Mesenchymal stem cell (in vitro differentiated cells and primary cell): Measurements from ENCODE around the gene ZFP91.

ENCODE experiments used
- DNase-seq: peaks from one replicate; pipeline ENCODE4 v3.0.0-alpha.2; 2013
- H2AFZ ChIP-seq: one replicate; pipeline ENCODE4 v1.6.1; 2013; ENCODE audit warnings: low read depth, mild to moderate bottlenecking, control low read depth, inconsistent platforms, low read length, moderate library complexity
- H2AK5ac ChIP-seq: 2 replicates; pipeline ENCODE4 v1.6.1; 2013; ENCODE audit warnings: low read length, moderate library complexity, mild to moderate bottlenecking, inconsistent platforms; ENCODE audit not compliant: severe bottlenecking
- H2BK120ac ChIP-seq: one replicate; pipeline ENCODE4 v1.6.1; 2013; ENCODE audit warnings: low read depth, mild to moderate bottlenecking, inconsistent platforms, low read length, moderate library complexity
- H2BK12ac ChIP-seq, 2 experiments: one replicate each; pipeline ENCODE4 v1.6.1; 2013; ENCODE audit warnings: inconsistent platforms in 2 of 2, low read length in 2 of 2, mild to moderate bottlenecking in 2 of 2, moderate library complexity in 2 of 2, control low read depth in 1 of 2
- H2BK15ac ChIP-seq: one replicate; pipeline ENCODE4 v1.6.1; 2013; ENCODE audit warnings: mild to moderate bottlenecking, low read depth, inconsistent platforms; ENCODE audit not compliant: poor library complexity, severe bottlenecking
- H2BK5ac ChIP-seq: 2 replicates; pipeline ENCODE4 v1.6.1; 2013; ENCODE audit warnings: low read depth, mild to moderate bottlenecking, low read length, control low read depth, inconsistent platforms; ENCODE audit not compliant: poor library complexity, severe bottlenecking
- H3K14ac ChIP-seq, 2 experiments: one replicate each; pipeline ENCODE4 v1.6.1; 2013; ENCODE audit warnings: inconsistent platforms in 2 of 2, low read length in 2 of 2, control low read depth in 1 of 2, mild to moderate bottlenecking in 1 of 2, moderate library complexity in 1 of 2
- H3K18ac ChIP-seq, 2 experiments: one replicate each; pipeline ENCODE4 v1.6.1; 2013; ENCODE audit warnings: inconsistent platforms in 2 of 2, low read length in 2 of 2, control low read depth in 1 of 2, low read depth in 1 of 2, mild to moderate bottlenecking in 1 of 2
- H3K23ac ChIP-seq, 2 experiments: one replicate each; pipeline ENCODE4 v1.6.1; 2013; ENCODE audit warnings: inconsistent platforms in 2 of 2, low read length in 2 of 2, mild to moderate bottlenecking in 2 of 2, moderate library complexity in 2 of 2, control low read depth in 1 of 2
- H3K27ac ChIP-seq: 2 replicates; pipeline ENCODE4 v1.5.1; 2013; ENCODE audit warnings: mild to moderate bottlenecking, moderate library complexity, low read length, control low read depth, inconsistent platforms; ENCODE audit not compliant: poor library complexity, severe bottlenecking
- H3K27me3 ChIP-seq, 2 experiments: 2 replicates each; pipeline versions ENCODE4 v1.6.1 to v1.7.0; 2013; ENCODE audit warnings: low read length in 2 of 2, mild to moderate bottlenecking in 2 of 2, moderate library complexity in 2 of 2, control low read depth in 1 of 2, inconsistent platforms in 1 of 2; ENCODE audit not compliant: control insufficient read depth in 1 of 2, insufficient read depth in 1 of 2
- H3K36me3 ChIP-seq, 2 experiments: 2 replicates each; pipeline versions ENCODE4 v1.6.1 to v1.7.0; 2013; ENCODE audit warnings: low read length in 2 of 2, control low read depth in 1 of 2, inconsistent platforms in 1 of 2, low read depth in 1 of 2, mild to moderate bottlenecking in 1 of 2; ENCODE audit not compliant: insufficient read depth in 2 of 2, control insufficient read depth in 1 of 2
- H3K4ac ChIP-seq, 2 experiments: one replicate each; pipeline ENCODE4 v1.6.1; 2013; ENCODE audit warnings: inconsistent platforms in 2 of 2, low read length in 2 of 2, mild to moderate bottlenecking in 2 of 2, moderate library complexity in 2 of 2, control low read depth in 1 of 2, low read depth in 1 of 2
- H3K4me1 ChIP-seq: 2 replicates; pipeline ENCODE4 v1.6.1; 2013; ENCODE audit warnings: low read depth, low read length, control low read depth; ENCODE audit not compliant: control insufficient read depth, insufficient read depth
- H3K4me2 ChIP-seq: 2 replicates; pipeline ENCODE4 v1.6.1; 2013; ENCODE audit warnings: low read length, mild to moderate bottlenecking, inconsistent platforms; ENCODE audit not compliant: poor library complexity, severe bottlenecking
- H3K4me3 ChIP-seq, 2 experiments: 2 replicates each; pipeline versions ENCODE4 v1.5.1 to v1.7.0; 2013; ENCODE audit warnings: low read length in 2 of 2, mild to moderate bottlenecking in 2 of 2, control low read depth in 1 of 2, low read depth in 1 of 2; ENCODE audit not compliant: insufficient read depth in 1 of 2
- H3K79me1 ChIP-seq: replicated peaks from 2 replicates; pipeline ENCODE4 v1.6.1; 2013; ENCODE audit warnings: mild to moderate bottlenecking, control low read depth, low read length, inconsistent platforms; ENCODE audit not compliant: poor library complexity, severe bottlenecking
- H3K9ac ChIP-seq: 2 replicates; pipeline ENCODE4 v1.7.0; 2013; ENCODE audit warnings: mild to moderate bottlenecking, low read length, moderate library complexity
- H3K9me3 ChIP-seq: 2 replicates; pipeline ENCODE4 v1.7.0; 2013; ENCODE audit warnings: mild to moderate bottlenecking, low read length; ENCODE audit not compliant: control insufficient read depth
- H4K8ac ChIP-seq: one replicate; pipeline ENCODE4 v1.6.1; 2013; ENCODE audit warnings: inconsistent platforms, mild to moderate bottlenecking, low read length, moderate library complexity
- H4K91ac ChIP-seq: one replicate; pipeline ENCODE4 v1.6.1; 2013; ENCODE audit warnings: mild to moderate bottlenecking, low read length, inconsistent platforms
- WGBS: methylation state at CpG from one replicate; pipeline ENCODE4 v1.1.7; 2013; ENCODE audit warnings: mixed read lengths; 5-methylcytosine and 5-hydroxymethylcytosine counted together

The ZFP91 gene

GRCh38 chr11:58641341-58641740 lies 62.5 kb downstream of the ZFP91 start:
- no peak overlapping the region for H3K27ac ChIP-seq
- no peak overlapping the region for H2AK5ac ChIP-seq
- no peaks in the 10 kb centered on the region for H3K79me1 ChIP-seq
- 85% methylated on average over 2 of the region's 3 CpGs for WGBS
- no peak overlapping the region for H3K18ac ChIP-seq
- no peak overlapping the region for H2BK12ac ChIP-seq
- no peak overlapping the region for H4K8ac ChIP-seq
- peaks cover 0 to 13% of the 10 kb centered on the region in 2 experiments for H3K27me3 ChIP-seq
- H2BK120ac ChIP-seq, result no peak overlapping the region
- H3K4me2 ChIP-seq, result no peak overlapping the region
- H3K9ac ChIP-seq, result no peak overlapping the region
- no peak overlapping the region for H3K14ac ChIP-seq
- H3K4me3 ChIP-seq, result no peak overlapping the region
- no peak overlapping the region for H2BK15ac ChIP-seq
- no peak overlapping the region for H3K4ac ChIP-seq
- H3K9me3 ChIP-seq, result no peaks in the 10 kb centered on the region
- no peak overlapping the region for H3K23ac ChIP-seq
- DNase-seq, result no peak
- H2AFZ ChIP-seq, result no peak overlapping the region
- H4K91ac ChIP-seq, result no peak overlapping the region
- H3K36me3 ChIP-seq, result no peaks in the 10 kb centered on the region
- no peak overlapping the region for H2BK5ac ChIP-seq
- H3K4me1 ChIP-seq, result no peaks in the 10 kb centered on the region

- Histone ChIP-seq H3K23ac (no peak overlapping the region), H3K4me1 (no peaks in the 10 kb centered on the region), H2BK12ac (no peak overlapping the region), H3K4me2 (no peak overlapping the region), H2BK5ac (no peak overlapping the region), H3K9ac (no peak overlapping the region), H3K79me1 (no peaks in the 10 kb centered on the region), H3K18ac (no peak overlapping the region), H2AK5ac (no peak overlapping the region), H4K8ac (no peak overlapping the region), H3K9me3 (no peaks in the 10 kb centered on the region), H2BK15ac (no peak overlapping the region), H3K27ac (no peak overlapping the region), H3K14ac (no peak overlapping the region), H2AFZ (no peak overlapping the region), H4K91ac (no peak overlapping the region), H3K4ac (no peak overlapping the region), H3K4me3 (no peak overlapping the region), H3K27me3 (peaks cover 0 to 13% of the 10 kb centered on the region in 2 experiments), H2BK120ac (no peak overlapping the region), H3K36me3 (no peaks in the 10 kb centered on the region)
- 78% methylated on average over 7 of the region's 7 CpGs for WGBS
- DNase-seq, result no peak
These were observed 63.1 kb downstream of the ZFP91 start for GRCh38 chr11:58641803-58642581.

GRCh38 chr11:58645854-58646253 lies 67.0 kb downstream of the ZFP91 start:
- H2BK12ac ChIP-seq, result no peak overlapping the region

GRCh38 chr11:58647141-58647699 lies 68.4 kb downstream of the ZFP91 start:
- Histone ChIP-seq H3K14ac (no peak overlapping the region), H3K36me3 (no peaks in the 10 kb centered on the region), H3K4me1 (peaks cover 3% of the 10 kb centered on the region), H2AK5ac (no peak overlapping the region), H4K91ac (no peak overlapping the region), H3K9ac (no peak overlapping the region), H3K9me3 (no peaks in the 10 kb centered on the region), H3K4ac (no peak overlapping the region), H3K18ac (no peak overlapping the region), H4K8ac (no peak overlapping the region), H3K4me2 (no peak overlapping the region), H3K23ac (no peak overlapping the region), H3K27me3 (peaks cover 0 to 10% of the 10 kb centered on the region in 2 experiments), H2AFZ (no peak overlapping the region), H2BK5ac (no peak overlapping the region), H3K79me1 (no peaks in the 10 kb centered on the region), H3K4me3 (no peak overlapping the region), H2BK15ac (no peak overlapping the region), H2BK120ac (no peak overlapping the region), H3K27ac (no peak overlapping the region), H2BK12ac (no peak overlapping the region)
- DNase-seq, result no peak
- 86% methylated on average over 2 of the region's 2 CpGs for WGBS

More at GRCh38 chr11:58645854-58646253, 67.0 kb downstream of the ZFP91 start:
- Histone ChIP-seq H3K14ac (no peak overlapping the region), H4K91ac (no peak overlapping the region), H3K4ac (no peak overlapping the region), H3K4me1 (peaks cover 3% of the 10 kb centered on the region), H3K36me3 (no peaks in the 10 kb centered on the region), H4K8ac (no peak overlapping the region), H3K9ac (no peak overlapping the region), H3K9me3 (no peaks in the 10 kb centered on the region), H3K23ac (no peak overlapping the region), H2BK15ac (no peak overlapping the region), H3K27me3 (peaks cover 0 to 6% of the 10 kb centered on the region in 2 experiments), H3K27ac (no peak overlapping the region), H3K18ac (no peak overlapping the region), H3K4me3 (no peak overlapping the region), H3K4me2 (no peak overlapping the region), H2BK5ac (no peak overlapping the region), H2BK120ac (no peak overlapping the region), H2AFZ (no peak overlapping the region), H2AK5ac (no peak overlapping the region), H3K79me1 (no peaks in the 10 kb centered on the region)
- DNase-seq, result no peak
